GM20000 (cell line): Measurements from ENCODE around the gene DCAF10.
"Not testable (repeated sequence)": the region's sequence is repeated elsewhere in the genome, so short reads cannot be mapped to it uniquely, and the experiment has no call there.

Experiments used
- DNase-seq: peaks from one replicate; pipeline ENCODE4 v3.0.0; 2012; ENCODE audit warnings: low spot score
- TF ChIP-seq, protein P1 (sequence below): IDR thresholded peaks from 2 replicates; pipeline ENCODE4 v1.5.1; 2012; ENCODE audit warnings: mild to moderate bottlenecking, control low read depth; ENCODE audit errors: extremely low read depth, missing control alignments

Gene DCAF10

DNA sequence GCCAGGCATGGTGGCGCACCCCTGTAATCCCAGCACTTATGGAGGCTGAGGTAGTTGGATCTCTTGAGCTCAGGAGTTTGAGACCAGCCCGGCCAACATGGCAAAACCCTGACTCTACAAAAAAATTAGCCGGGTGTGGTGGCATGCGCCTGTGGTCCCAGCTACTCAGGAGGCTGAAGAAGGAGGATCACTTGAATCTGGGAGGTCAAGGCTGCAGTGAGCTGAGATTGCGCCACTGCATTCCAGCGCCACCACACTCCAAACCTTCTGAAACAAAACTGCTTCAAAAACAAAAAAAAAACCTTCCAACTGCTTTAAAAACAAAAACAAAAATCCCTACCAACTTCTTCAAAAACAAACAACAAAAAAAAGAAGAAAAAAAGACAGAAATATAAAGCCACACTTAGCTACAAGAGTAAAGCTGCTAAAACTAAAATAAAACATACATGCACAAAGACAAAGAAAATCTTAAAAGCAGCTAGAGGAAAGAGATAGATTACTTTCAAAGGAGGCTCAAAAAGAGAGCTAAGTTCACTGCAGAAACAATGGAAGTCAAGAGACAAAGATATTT is 11.4 kb downstream of the DCAF10 start:
- TF ChIP-seq, protein P1, sequence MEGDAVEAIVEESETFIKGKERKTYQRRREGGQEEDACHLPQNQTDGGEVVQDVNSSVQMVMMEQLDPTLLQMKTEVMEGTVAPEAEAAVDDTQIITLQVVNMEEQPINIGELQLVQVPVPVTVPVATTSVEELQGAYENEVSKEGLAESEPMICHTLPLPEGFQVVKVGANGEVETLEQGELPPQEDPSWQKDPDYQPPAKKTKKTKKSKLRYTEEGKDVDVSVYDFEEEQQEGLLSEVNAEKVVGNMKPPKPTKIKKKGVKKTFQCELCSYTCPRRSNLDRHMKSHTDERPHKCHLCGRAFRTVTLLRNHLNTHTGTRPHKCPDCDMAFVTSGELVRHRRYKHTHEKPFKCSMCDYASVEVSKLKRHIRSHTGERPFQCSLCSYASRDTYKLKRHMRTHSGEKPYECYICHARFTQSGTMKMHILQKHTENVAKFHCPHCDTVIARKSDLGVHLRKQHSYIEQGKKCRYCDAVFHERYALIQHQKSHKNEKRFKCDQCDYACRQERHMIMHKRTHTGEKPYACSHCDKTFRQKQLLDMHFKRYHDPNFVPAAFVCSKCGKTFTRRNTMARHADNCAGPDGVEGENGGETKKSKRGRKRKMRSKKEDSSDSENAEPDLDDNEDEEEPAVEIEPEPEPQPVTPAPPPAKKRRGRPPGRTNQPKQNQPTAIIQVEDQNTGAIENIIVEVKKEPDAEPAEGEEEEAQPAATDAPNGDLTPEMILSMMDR: no peak
- DNase-seq: no peak

DNA sequence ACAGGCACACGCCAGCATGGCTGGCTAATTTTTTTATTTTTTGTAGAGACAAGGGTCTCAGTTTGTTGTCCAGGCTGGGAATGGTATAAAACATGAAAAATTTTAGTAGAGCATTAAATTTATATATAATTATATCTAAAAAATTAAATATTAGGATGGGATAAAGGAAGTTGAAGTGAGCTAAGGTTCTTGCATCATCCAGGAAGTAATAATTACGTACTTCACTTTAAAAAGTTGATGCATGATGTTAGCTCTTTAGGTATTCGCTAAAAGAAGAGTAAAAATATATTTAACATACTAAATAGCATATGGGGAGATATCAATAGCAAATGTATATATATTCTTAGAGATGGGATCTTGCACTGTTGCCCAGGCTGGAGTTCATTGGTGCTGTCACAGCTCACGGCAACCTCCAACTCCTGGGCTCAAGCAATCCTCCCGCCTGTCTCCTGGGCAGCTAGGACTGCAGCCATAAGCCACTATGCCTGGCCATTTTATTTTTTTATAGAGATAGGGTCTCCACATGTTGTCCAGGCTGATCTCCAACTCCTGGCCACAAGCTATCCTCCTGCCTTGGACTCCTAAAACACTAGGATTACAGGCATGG is 12.3 kb downstream of the DCAF10 start:
- TF ChIP-seq, protein P1: no peak
- DNase-seq: no peak

DNA sequence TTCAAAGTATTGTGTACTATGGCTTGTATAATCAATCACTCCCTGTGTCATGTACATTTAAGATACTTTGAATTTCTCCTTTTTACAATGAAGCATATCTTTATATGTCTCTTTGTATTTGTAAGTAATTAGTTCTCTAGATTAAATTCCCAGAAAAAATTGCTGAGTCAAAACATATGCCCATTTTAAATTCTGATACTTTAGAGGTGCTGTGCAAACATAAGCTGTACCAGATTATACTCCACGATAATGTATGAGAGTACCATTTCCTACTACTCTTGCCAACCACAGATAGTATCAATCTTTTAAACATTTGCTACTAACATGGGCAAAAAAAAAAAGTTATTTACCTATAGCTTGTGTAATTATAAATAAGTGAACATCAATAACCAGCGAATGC is 18.3 kb downstream of the DCAF10 start:
- DNase-seq: no peak
- TF ChIP-seq, protein P1: no peak

DNA sequence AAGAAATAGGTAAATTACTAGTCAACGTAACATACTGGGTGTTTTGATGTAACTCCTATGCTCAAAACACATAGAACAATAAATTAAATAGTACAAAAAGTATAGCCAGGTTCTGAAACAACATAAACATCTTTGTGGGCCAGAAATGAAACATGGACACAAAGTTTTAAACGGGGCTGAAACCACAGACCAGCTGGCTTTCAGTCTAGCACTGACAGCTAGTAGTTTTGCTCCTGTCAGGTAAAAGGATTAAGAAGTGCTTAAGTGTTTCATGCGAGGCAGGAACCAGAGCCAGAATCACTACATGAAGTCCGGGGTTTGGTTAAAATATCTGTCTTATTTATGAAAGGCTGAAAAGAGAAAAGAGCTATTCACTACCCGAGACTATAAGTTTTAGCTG is 19.5 kb downstream of the DCAF10 start:
- TF ChIP-seq, protein P1: no peak

DNA sequence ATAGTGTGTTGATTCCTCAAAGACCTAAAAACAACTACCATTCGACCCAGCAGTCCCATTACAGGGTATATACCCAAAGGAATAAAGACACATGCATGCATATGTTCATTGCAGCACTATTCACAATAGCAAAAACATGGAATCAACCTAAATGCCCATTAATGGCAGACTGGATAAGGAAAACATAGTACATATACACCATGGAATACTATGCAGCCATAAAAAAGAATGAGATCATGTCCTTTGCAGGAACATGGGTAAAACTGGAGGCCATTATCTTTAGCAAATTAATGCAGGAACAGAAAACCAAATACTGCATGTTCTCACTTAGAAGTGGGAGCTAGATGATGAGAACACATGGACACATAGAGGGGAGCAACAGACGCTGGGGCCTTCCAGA is 24.6 kb downstream of the DCAF10 start:
- DNase-seq: not testable (repeated sequence)

More for the DNA sequence above, 19.5 kb downstream of the DCAF10 start:
- DNase-seq: no peak

DNA sequence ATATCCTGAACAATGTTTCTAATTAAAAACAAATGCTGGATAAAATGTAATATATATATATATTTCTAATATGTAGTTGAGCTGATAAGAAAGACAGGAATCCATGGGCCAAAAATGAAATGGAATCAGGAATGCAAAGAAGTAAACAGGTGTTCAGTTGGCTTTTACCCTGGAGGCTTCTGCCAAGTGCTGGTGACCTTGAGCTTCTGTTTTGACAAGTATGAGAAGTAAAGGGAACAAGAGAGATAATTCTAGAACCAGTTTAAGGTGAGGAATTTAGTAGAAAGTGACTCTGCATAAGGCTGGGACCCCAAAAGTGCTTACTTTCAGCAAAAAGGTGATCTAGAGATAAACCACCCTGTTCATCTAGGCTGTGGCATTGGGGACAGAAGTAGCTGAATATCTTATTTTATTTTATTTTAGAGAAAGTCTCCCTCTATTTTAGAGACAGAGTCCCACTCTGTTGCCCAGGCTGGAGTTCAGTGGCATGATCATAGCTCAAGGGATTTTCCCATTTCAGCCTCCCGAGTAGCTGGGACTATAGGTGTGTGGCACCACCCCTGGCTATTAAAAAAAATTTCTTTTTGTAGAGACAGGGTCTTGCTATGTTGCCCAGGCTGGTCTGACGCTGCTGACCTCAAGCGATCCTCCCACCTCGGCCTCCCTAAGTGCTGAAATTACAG is 27.0 kb downstream of the DCAF10 start:
- TF ChIP-seq, protein P1: no peak
- no peak for DNase-seq

DNA sequence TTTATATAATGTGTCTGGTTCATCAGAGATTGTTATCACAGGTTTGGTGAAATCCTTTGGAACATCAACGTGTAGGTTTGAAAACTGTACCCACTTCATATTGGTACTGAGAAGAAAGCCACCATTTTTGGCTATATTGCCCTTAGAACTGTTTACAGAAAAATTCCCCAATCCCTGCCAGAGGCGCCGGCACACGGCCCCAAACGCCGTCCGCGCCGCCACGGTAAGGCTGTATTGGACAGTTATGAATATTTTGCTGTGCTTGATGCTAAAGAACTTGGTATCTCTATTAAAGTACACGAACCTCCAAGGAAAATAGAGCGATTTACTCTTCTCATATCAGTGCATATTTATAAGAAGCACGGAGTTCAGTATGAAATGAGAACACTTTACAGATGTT is 35.2 kb downstream of the DCAF10 start:
- no peak for DNase-seq
- TF ChIP-seq, protein P1: no peak

DNA sequence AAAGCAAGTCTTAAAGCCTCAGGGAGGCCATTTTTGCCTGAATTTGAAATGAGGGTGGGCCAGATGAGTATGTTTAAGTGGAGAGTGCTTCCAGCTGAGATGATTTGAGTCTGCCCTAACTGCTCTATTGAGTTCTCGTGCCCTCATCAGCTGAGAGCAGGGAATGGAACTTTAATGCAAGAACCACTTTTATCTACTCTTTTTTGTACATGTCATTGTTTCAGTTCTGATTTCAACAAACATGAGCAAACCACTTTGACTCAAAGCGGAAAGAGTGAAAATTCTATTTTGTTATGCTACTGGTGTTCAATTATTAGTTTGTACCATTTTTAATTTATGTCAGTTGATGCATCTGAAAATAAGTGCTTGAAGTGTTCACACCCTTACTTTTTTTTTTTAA is 35.8 kb downstream of the DCAF10 start:
- peak; percentile 70 for DNase-seq
- TF ChIP-seq, protein P1: peak; percentile 3
